Glutamatergic neuron (in vitro differentiated cells): ENCODE results near the gene ADARB1. TPM values are rescaled to one million over a fixed set of nuclear protein-coding genes. Genes with fewer than 3 reads are reported as not detected.
A peak's percentile ranks its signal among the peaks of the same experiment; 100 is the strongest.

Experiments used
- DNase-seq: peaks from one replicate; pipeline ENCODE4 v3.0.0; 2022
- H3K27ac Mint-ChIP-seq: one replicate; pipeline ENCODE4 v1.8.0; 2020; ENCODE audit warnings: mild to moderate bottlenecking, mixed read lengths, inconsistent platforms; ENCODE audit not compliant: unreplicated experiment
- H3K27me3 Mint-ChIP-seq: one replicate; pipeline ENCODE4 v1.8.0; 2020; ENCODE audit warnings: mild to moderate bottlenecking, moderate library complexity, mixed read lengths, inconsistent platforms; ENCODE audit not compliant: unreplicated experiment
- H3K36me3 Mint-ChIP-seq: one replicate; pipeline ENCODE4 v1.8.0; 2020; ENCODE audit warnings: mild to moderate bottlenecking, mixed read lengths, inconsistent platforms; ENCODE audit not compliant: unreplicated experiment
- H3K4me1 Mint-ChIP-seq: one replicate; pipeline ENCODE4 v1.8.0; 2020; ENCODE audit warnings: mild to moderate bottlenecking, low read depth, mixed read lengths, inconsistent platforms; ENCODE audit not compliant: unreplicated experiment
- H3K4me3 Mint-ChIP-seq: one replicate; pipeline ENCODE4 v1.8.0; 2020; ENCODE audit warnings: mild to moderate bottlenecking, mixed read lengths, inconsistent platforms; ENCODE audit not compliant: unreplicated experiment
- H3K9me3 Mint-ChIP-seq: one replicate; pipeline ENCODE4 v1.8.0; 2020; ENCODE audit warnings: mild to moderate bottlenecking, moderate library complexity, mixed read lengths, inconsistent platforms; ENCODE audit not compliant: unreplicated experiment
- total RNA-seq: library from RNA; stranded (reverse); fragmentation: NEBNext Ultra II Directional; extraction: Animal tissue kit (Norgen Biotek cat#: 25700); gene quantifications from one replicate; pipeline ENCODE4 v1.2.1, GENCODE V29; 2021; ENCODE audit not compliant: unreplicated experiment
- TF ChIP-seq, protein P1 (sequence below): fragments of 200-600 bp; sonication (generic); IDR thresholded peaks from one replicate; pipeline ENCODE4 v1.5.0; 2021; ENCODE audit not compliant: partially characterized antibody, unreplicated experiment

ADARB1 gene
- total RNA-seq, 1 donor from 2014 or later, result 49.2 TPM

DNA sequence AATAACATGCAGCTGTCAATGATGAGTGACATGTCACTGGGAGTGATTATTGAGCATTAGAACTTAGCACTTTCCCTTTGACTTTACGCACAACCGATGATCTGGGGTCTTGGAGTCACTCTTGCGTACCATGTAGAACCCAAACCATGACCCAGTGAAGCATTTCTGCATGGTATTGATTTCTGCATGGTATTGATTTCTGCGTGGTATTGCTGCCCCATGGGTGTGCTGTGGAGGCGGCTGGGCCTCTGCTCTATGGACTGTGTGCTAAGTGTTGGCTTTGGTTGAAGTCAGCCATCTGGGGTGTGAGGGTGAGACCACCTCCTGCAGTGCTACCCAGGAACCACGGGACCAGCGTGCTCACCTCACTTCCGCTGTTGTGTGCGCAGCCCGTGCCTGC is 98.0 kb downstream of the ADARB1 start:
- TF ChIP-seq, protein P1, sequence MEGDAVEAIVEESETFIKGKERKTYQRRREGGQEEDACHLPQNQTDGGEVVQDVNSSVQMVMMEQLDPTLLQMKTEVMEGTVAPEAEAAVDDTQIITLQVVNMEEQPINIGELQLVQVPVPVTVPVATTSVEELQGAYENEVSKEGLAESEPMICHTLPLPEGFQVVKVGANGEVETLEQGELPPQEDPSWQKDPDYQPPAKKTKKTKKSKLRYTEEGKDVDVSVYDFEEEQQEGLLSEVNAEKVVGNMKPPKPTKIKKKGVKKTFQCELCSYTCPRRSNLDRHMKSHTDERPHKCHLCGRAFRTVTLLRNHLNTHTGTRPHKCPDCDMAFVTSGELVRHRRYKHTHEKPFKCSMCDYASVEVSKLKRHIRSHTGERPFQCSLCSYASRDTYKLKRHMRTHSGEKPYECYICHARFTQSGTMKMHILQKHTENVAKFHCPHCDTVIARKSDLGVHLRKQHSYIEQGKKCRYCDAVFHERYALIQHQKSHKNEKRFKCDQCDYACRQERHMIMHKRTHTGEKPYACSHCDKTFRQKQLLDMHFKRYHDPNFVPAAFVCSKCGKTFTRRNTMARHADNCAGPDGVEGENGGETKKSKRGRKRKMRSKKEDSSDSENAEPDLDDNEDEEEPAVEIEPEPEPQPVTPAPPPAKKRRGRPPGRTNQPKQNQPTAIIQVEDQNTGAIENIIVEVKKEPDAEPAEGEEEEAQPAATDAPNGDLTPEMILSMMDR, result no peak
- H3K36me3 Mint-ChIP-seq, result peaks cover 8% of the 10 kb centered on the region
- peaks cover 35% of the 10 kb centered on the region for H3K4me1 Mint-ChIP-seq
- DNase-seq, result no peak
- peak overlapping the region; percentile 55 for H3K4me3 Mint-ChIP-seq
- peaks cover 10% of the 10 kb centered on the region for H3K9me3 Mint-ChIP-seq
- peaks cover 3% of the 10 kb centered on the region for H3K27me3 Mint-ChIP-seq
- peak overlapping the region; percentile 60 for H3K27ac Mint-ChIP-seq

DNA sequence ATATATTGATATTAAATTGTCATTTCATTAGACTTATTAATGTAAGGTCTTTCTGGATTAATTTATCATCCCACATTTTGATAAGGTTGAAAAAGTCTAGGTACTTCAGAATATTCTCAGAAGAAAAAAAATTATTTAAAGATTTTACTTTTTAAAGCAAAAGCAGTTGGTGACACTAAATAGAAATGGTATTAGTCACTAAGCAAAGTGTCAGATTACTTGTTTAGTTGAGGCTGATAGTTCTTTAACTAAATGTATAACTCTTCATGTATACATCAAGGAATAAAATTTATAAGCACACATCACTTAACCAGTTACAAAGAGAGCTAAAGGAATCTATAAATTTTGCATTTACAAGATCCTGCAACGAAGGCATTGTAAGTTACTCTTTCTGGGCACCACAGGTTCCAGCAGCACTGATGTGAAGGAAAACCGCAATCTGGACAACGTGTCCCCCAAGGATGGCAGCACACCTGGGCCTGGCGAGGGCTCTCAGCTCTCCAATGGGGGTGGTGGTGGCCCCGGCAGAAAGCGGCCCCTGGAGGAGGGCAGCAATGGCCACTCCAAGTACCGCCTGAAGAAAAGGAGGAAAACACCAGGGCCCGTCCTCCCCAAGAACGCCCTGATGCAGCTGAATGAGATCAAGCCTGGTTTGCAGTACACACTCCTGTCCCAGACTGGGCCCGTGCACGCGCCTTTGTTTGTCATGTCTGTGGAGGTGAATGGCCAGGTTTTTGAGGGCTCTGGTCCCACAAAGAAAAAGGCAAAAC is 101.1 kb downstream of the ADARB1 start:
- H3K36me3 Mint-ChIP-seq, result peaks cover 8% of the 10 kb centered on the region
- peaks cover 22% of the 10 kb centered on the region for H3K4me1 Mint-ChIP-seq
- H3K4me3 Mint-ChIP-seq, result no peak overlapping the region
- TF ChIP-seq, protein P1, result no peak
- peaks cover 6% of the 10 kb centered on the region for H3K9me3 Mint-ChIP-seq
- H3K27ac Mint-ChIP-seq, result no peak overlapping the region
- DNase-seq, result no peak
- H3K27me3 Mint-ChIP-seq, result peaks cover 6% of the 10 kb centered on the region

GRCh38 chr21:45176141-45176540 is 101.8 kb downstream of the ADARB1 start:
- peaks cover 5% of the 10 kb centered on the region for H3K9me3 Mint-ChIP-seq
- no peak overlapping the region for H3K4me3 Mint-ChIP-seq
- TF ChIP-seq, protein P1, result no peak
- H3K27ac Mint-ChIP-seq, result no peak overlapping the region
- no peak for DNase-seq
- peaks cover 21% of the 10 kb centered on the region for H3K4me1 Mint-ChIP-seq
- peaks cover 5% of the 10 kb centered on the region for H3K27me3 Mint-ChIP-seq
- H3K36me3 Mint-ChIP-seq, result peaks cover 8% of the 10 kb centered on the region

- peaks cover 20% of the 10 kb centered on the region for H3K4me1 Mint-ChIP-seq
- peaks cover 4% of the 10 kb centered on the region for H3K9me3 Mint-ChIP-seq
- peaks cover 8% of the 10 kb centered on the region for H3K36me3 Mint-ChIP-seq
- H3K27me3 Mint-ChIP-seq, result peaks cover 3% of the 10 kb centered on the region
- H3K27ac Mint-ChIP-seq, result no peak overlapping the region
- TF ChIP-seq, protein P1, result no peak
- DNase-seq, result no peak
- no peak overlapping the region for H3K4me3 Mint-ChIP-seq
Observed at GRCh38 chr21:45177039-45177438, 102.7 kb downstream of the ADARB1 start.

GRCh38 chr21:45178070-45178608 is 103.8 kb downstream of the ADARB1 start:
- no peak for DNase-seq
- no peaks in the 10 kb centered on the region for H3K9me3 Mint-ChIP-seq
- no peak overlapping the region for H3K27ac Mint-ChIP-seq
- H3K27me3 Mint-ChIP-seq, result peaks cover 3% of the 10 kb centered on the region
- H3K4me1 Mint-ChIP-seq, result peaks cover 11% of the 10 kb centered on the region
- H3K4me3 Mint-ChIP-seq, result no peak overlapping the region
- TF ChIP-seq, protein P1, result no peak
- peaks cover 4% of the 10 kb centered on the region for H3K36me3 Mint-ChIP-seq
